ENCODE measurements around the gene ZNF865.

DNA sequence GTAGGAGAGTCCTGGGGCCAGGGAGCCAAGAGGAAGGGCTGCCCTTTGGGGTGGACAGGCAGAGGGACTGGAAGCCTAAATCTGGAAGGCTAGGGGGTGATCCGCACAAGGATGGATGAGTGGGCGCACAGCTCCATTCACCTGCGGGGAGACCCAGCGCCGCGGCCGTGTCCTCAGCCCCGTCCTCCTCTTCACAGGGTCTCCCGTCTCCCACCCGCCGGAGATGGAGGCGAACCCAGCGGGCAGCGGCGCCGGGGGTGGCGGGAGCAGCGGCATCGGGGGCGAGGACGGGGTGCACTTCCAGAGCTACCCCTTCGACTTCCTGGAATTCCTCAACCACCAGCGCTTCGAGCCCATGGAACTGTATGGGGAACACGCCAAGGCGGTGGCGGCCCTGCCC is 7.9 kb downstream of the ZNF865 start:
- no peak for TF ChIP-seq EZH2phosphoT487 (IDR thresholded peaks at IDR 0.05)
- TF ChIP-seq, protein P1, sequence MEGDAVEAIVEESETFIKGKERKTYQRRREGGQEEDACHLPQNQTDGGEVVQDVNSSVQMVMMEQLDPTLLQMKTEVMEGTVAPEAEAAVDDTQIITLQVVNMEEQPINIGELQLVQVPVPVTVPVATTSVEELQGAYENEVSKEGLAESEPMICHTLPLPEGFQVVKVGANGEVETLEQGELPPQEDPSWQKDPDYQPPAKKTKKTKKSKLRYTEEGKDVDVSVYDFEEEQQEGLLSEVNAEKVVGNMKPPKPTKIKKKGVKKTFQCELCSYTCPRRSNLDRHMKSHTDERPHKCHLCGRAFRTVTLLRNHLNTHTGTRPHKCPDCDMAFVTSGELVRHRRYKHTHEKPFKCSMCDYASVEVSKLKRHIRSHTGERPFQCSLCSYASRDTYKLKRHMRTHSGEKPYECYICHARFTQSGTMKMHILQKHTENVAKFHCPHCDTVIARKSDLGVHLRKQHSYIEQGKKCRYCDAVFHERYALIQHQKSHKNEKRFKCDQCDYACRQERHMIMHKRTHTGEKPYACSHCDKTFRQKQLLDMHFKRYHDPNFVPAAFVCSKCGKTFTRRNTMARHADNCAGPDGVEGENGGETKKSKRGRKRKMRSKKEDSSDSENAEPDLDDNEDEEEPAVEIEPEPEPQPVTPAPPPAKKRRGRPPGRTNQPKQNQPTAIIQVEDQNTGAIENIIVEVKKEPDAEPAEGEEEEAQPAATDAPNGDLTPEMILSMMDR (IDR thresholded peaks at IDR 0.05), result no peak

All from neural progenitor cell (in vitro differentiated cells).